Neural crest cell (in vitro differentiated cells): ENCODE measurements around the gene PSMC3IP. TPM values are rescaled to one million over a fixed set of nuclear protein-coding genes. Genes with fewer than 3 reads are reported as not detected.
"Not testable (repeated sequence)": the region's sequence is repeated elsewhere in the genome, so short reads cannot be mapped to it uniquely, and the experiment has no call there.

Experiments used
- DNase-seq: peaks from one replicate; pipeline ENCODE4 v3.0.0; 2021; ENCODE audit warnings: low read depth, mixed read lengths, low spot score
- H3K27ac Mint-ChIP-seq: one replicate; pipeline ENCODE4 v1.8.0; 2021; ENCODE audit warnings: mild to moderate bottlenecking, mixed read lengths; ENCODE audit not compliant: unreplicated experiment
- H3K27me3 Mint-ChIP-seq: 2 replicates; pipeline ENCODE4 v1.8.0; 2021; ENCODE audit warnings: low read depth, mild to moderate bottlenecking, mixed read lengths
- H3K36me3 Mint-ChIP-seq: 2 replicates; pipeline ENCODE4 v1.8.0; 2021; ENCODE audit warnings: low read depth, mild to moderate bottlenecking, mixed read lengths
- H3K4me1 Mint-ChIP-seq: 2 replicates; pipeline ENCODE4 v1.8.0; 2021; ENCODE audit warnings: mixed read lengths
- H3K4me3 Mint-ChIP-seq: one replicate; pipeline ENCODE4 v1.8.0; 2021; ENCODE audit warnings: mild to moderate bottlenecking, mixed read lengths
- H3K9me3 Mint-ChIP-seq: 2 replicates; pipeline ENCODE4 v1.8.0; 2021; ENCODE audit warnings: mixed read lengths
- CTCF ChIP-seq: fragments of 200-600 bp; sonication (generic); conservative IDR thresholded peaks from 2 replicates; pipeline ENCODE4 v1.5.0; 2021; ENCODE audit warnings: antibody characterized with exemption, mild to moderate bottlenecking
- total RNA-seq: library from RNA; stranded (reverse); gene quantifications from 2 replicates; pipeline ENCODE4 v1.2.1, GENCODE V29; 2021

PSMC3IP gene
- total RNA-seq, 1 donor from 2014 or later: 44.6 TPM

GRCh38 chr17:42544874-42545283 lies 32.6 kb downstream of the PSMC3IP start:
- TF ChIP-seq CTCF: no peak
- no peak for DNase-seq
- Mint-ChIP-seq H3K27me3 (peaks cover 2% of the 10 kb centered on the region), H3K27ac (no peak overlapping the region), H3K4me1 (peaks cover 8% of the 10 kb centered on the region), H3K4me3 (peak overlapping the region; percentile 25), H3K36me3 (no peaks in the 10 kb centered on the region), H3K9me3 (no peaks in the 10 kb centered on the region)

- no peaks in the 10 kb centered on the region for H3K9me3 Mint-ChIP-seq
- H3K27ac Mint-ChIP-seq: no peak overlapping the region
- no peaks in the 10 kb centered on the region for H3K4me1 Mint-ChIP-seq
- no peak overlapping the region for H3K4me3 Mint-ChIP-seq
- no peaks in the 10 kb centered on the region for H3K27me3 Mint-ChIP-seq
- no peak for DNase-seq
- TF ChIP-seq CTCF: no peak
- H3K36me3 Mint-ChIP-seq: no peaks in the 10 kb centered on the region
Observed at GRCh38 chr17:42543190-42544079, 34.1 kb downstream of the PSMC3IP start.

- no peak for TF ChIP-seq CTCF
- Mint-ChIP-seq H3K27me3 (no peaks in the 10 kb centered on the region), H3K4me1 (peaks cover 10% of the 10 kb centered on the region), H3K9me3 (no peaks in the 10 kb centered on the region), H3K27ac (no peak overlapping the region), H3K36me3 (no peaks in the 10 kb centered on the region), H3K4me3 (peak overlapping the region; percentile 45)
- DNase-seq: no peak
Observed at GRCh38 chr17:42541041-42541833, 36.3 kb downstream of the PSMC3IP start.

- not testable (repeated sequence) for H3K36me3 Mint-ChIP-seq, H3K27ac Mint-ChIP-seq, H3K27me3 Mint-ChIP-seq, DNase-seq, H3K9me3 Mint-ChIP-seq
- Mint-ChIP-seq H3K4me3 (peak overlapping the region; percentile 41), H3K4me1 (peaks cover 13% of the 10 kb centered on the region)
Observed at GRCh38 chr17:42540558-42540957, 37.0 kb downstream of the PSMC3IP start.

GRCh38 chr17:42538482-42538881 lies 39.0 kb downstream of the PSMC3IP start:
- Mint-ChIP-seq H3K36me3 (no peaks in the 10 kb centered on the region), H3K9me3 (no peaks in the 10 kb centered on the region), H3K27ac (no peak overlapping the region), H3K4me3 (peak overlapping the region; percentile 89), H3K4me1 (peaks cover 18% of the 10 kb centered on the region), H3K27me3 (no peaks in the 10 kb centered on the region)
- TF ChIP-seq CTCF: no peak
- DNase-seq: no peak
